Bronchial epithelial cell (primary cell): Measurements from ENCODE around the gene SCAMP4. TPM values are rescaled to one million over a fixed set of nuclear protein-coding genes. Genes with fewer than 3 reads are reported as not detected.

Experiments
- DNase-seq: peaks from one replicate; pipeline ENCODE4 v3.0.0-alpha.2; 2010; ENCODE audit warnings: low read depth
- FAIRE-seq: peaks from 2 replicates; lab custom pipeline; 2011; peaks lifted over from hg19 to GRCh38; lab: Jason Lieb, UNC
- H3K27me3 ChIP-seq: 2 replicates; pipeline ENCODE4 v1.5.1; 2011; ENCODE audit warnings: low read length; ENCODE audit not compliant: control insufficient read depth, insufficient read depth
- H3K36me3 ChIP-seq: 2 replicates; pipeline ENCODE4 v1.5.1; 2011; ENCODE audit warnings: low read length; ENCODE audit not compliant: control insufficient read depth, insufficient read depth
- H3K4me3 ChIP-seq: 2 replicates; pipeline ENCODE4 v1.5.1; 2011; ENCODE audit warnings: mild to moderate bottlenecking, low read depth, low read length, control low read depth
- total RNA-seq: library from RNA; depleted of rRNA; stranded (reverse); fragments of >200 nt; gene quantifications from 2 replicates; pipeline ENCODE4 v1.2.1, GENCODE V29; 2014
- TF ChIP-seq, protein P1 (sequence below): IDR thresholded peaks from 2 replicates; pipeline ENCODE4 v1.5.1; 2011; ENCODE audit warnings: mild to moderate bottlenecking, moderate library complexity, low read length, control low read depth, inconsistent platforms; ENCODE audit not compliant: insufficient read depth, severe bottlenecking

Gene SCAMP4
- total RNA-seq, 1 donor from 2014 or later = 14.2 TPM

DNA sequence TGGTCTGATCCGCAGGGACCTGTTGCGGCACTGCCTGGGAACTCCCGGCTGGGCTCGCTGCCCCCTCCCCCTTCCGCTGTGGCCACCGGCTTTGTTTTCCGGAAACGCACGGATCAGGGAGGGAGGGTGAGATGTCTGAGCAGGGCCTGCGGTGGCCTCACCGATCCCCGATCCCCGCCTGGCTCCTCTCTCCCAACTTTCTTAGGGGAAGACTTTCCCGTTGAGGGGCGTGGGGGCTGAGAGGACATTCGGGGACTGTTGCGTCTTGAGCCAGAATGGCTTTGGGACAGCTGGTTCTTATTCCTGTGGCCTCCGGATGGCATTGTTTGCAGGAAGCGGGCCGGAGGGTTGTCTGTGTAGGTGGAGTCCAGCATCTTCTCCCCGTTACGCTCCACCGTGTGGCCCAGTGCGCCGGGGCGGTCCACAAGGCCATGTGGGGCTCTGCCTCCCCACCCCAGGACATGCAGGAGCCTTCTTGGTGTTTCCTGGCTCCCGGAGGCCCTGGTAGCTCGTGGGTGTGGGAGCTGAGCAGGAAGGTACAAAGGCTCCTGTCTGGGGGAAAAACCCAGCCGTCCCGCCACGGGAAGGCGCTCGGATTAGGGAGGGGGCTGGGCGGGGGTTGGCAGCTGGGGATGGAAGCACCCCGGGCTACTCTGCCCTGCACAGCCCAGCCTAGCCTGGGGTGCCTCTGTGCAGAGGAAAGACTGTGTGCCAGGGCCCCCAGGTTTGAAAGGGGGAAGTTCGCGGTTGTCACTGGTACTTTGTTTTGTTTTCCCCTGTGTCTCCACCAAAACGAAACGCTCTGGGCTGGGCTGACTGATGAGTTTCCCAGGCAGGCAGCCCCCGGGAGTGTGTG is 37.1 kb downstream of the SCAMP4 start:
- Histone ChIP-seq H3K27me3 (no peaks in the 10 kb centered on the region), H3K4me3 (peak overlapping the region; percentile 95), H3K36me3 (no peaks in the 10 kb centered on the region)
- TF ChIP-seq, protein P1, sequence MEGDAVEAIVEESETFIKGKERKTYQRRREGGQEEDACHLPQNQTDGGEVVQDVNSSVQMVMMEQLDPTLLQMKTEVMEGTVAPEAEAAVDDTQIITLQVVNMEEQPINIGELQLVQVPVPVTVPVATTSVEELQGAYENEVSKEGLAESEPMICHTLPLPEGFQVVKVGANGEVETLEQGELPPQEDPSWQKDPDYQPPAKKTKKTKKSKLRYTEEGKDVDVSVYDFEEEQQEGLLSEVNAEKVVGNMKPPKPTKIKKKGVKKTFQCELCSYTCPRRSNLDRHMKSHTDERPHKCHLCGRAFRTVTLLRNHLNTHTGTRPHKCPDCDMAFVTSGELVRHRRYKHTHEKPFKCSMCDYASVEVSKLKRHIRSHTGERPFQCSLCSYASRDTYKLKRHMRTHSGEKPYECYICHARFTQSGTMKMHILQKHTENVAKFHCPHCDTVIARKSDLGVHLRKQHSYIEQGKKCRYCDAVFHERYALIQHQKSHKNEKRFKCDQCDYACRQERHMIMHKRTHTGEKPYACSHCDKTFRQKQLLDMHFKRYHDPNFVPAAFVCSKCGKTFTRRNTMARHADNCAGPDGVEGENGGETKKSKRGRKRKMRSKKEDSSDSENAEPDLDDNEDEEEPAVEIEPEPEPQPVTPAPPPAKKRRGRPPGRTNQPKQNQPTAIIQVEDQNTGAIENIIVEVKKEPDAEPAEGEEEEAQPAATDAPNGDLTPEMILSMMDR = no peak
- FAIRE-seq (no peak), DNase-seq (peak; percentile 60)

DNA sequence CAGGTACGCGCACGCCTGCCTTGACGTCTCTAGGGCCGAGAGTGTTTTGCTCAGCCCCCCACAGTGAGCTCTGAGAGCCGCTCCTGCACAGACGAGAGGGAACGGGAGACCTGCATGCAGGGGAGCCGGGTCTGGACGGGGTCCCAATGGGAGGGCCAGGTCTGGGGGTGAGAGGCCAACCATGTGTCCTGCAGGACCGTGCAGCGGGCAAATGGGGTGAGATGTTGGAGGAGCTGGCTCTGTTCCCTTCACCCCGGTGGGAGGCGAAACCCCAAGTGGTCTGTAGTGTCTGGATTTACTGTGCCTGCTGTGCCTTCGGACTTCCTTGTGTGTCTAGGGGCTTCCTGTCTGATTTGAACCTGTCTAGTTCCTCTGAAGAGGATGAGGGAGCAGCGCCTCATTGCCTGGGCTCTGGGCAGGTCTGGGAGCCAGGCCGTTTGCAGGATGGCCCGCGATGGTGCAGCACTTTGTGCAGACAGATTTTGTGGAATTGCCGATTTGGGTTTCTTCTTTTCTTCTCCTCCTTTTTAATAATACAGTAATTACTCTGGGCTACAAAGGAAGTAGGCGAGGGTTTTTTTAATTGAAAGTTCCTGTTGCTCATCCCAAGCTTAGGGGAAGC is 37.8 kb downstream of the SCAMP4 start:
- peak overlapping the region; percentile 95 for H3K4me3 ChIP-seq
- H3K36me3 ChIP-seq = no peaks in the 10 kb centered on the region
- FAIRE-seq = no peak
- no peak for DNase-seq
- no peaks in the 10 kb centered on the region for H3K27me3 ChIP-seq
- TF ChIP-seq, protein P1 = no peak

DNA sequence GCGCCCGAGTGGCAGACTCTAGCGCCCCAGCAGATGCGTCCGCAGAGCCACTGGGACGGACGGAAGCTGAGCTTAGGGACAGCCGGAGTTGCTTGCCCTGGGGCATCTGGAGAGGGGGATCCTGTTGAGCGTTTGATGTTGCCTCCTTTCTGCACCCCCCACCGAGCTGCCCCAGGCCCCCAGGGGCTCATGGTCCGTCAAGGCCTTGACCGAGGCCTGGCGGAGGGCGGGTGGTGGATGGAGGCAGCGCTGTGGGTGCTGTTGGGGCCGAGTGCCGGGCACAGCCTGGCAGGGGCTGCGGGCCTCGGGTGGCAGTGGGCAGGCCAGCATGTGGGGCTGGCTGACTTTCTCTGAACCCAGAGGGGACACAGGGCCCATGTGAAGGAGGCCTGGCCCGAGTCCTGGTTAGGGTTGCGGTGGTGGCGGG is 38.5 kb downstream of the SCAMP4 start:
- Histone ChIP-seq H3K4me3 (no peak overlapping the region), H3K36me3 (peaks cover 2% of the 10 kb centered on the region), H3K27me3 (no peaks in the 10 kb centered on the region)
- DNase-seq = no peak
- no peak for FAIRE-seq
- TF ChIP-seq, protein P1 = no peak

DNA sequence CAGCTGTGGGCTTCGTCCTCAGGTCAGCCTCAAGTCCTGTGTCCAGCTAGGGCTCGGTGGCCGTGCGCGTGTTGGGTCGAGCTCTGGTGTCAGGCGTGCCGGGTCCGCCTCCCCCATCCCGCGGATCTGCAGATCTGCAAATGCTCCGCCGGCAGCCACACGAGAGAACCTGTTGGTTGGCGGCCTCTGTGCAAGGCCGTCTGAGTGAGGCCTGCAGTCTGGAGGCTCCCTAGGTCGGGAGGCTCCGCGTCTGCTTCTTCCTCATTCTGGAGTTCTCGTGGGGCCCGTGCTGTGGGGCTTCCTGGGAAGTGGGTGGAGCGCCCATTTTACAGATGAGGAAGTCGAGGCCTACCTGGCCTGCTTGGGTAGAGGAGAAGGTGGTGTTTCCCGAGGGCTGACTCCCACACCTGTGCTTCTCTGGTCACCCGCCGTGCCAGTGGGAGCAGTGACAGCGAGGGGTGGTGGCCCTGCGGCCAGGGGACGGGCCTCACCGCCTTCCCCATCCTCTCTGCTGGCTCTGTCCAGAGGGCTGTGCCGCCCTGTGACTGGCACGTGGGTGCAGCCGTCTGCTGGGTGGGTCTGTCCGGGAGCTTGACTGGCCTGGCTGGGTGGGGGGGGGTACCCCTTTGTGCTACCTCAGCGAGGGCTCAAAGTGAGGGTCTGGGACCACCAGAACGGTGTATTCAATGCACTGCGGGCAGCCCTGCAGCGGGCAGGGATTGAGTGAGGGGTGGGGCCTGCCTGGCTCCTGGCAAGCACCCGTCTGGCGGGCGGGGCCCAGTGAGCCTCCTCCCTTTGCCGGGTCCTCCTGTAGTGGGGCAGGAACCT is 39.1 kb downstream of the SCAMP4 start:
- TF ChIP-seq, protein P1 = no peak
- H3K36me3 ChIP-seq = peaks cover 2% of the 10 kb centered on the region
- no peaks in the 10 kb centered on the region for H3K27me3 ChIP-seq
- no peak for DNase-seq
- FAIRE-seq = no peak
- H3K4me3 ChIP-seq = no peak overlapping the region

DNA sequence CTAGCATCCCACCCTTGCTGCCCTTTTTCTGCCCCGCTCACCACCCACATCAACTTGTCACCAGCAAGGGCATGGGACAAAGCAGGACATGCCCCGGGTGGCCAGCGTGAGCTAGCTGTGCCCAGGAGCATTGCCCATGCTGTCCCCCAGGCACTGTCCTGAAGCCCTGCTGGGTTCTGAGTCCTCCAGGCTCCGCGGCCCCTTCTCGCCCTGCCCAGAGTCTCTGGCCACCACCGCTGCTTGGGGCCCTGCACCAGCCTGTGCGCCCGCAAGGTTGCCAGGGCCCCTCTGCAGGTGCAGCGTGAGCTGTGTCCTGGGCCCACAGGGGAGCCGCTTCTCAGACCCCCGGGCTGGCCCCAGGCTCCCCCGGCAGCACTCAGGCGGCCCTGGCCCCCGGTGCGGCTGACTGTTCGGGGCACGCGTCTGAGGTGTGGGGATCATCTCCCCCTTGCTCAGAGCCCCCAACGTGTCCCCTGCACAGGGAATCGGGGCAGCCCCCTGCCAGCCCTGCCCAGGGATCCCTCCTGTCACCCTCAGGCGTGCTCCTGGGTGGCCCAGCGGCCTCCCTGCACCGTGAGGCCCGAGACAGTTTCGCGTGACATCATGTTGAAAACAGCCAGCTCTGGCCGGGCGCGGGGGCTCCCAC is 39.8 kb downstream of the SCAMP4 start:
- Histone ChIP-seq H3K27me3 (no peaks in the 10 kb centered on the region), H3K4me3 (no peak overlapping the region), H3K36me3 (peaks cover 6% of the 10 kb centered on the region)
- FAIRE-seq (no peak), DNase-seq (no peak)
- TF ChIP-seq, protein P1 = no peak
